Measurements from ENCODE around the gene CGB5.

DNA sequence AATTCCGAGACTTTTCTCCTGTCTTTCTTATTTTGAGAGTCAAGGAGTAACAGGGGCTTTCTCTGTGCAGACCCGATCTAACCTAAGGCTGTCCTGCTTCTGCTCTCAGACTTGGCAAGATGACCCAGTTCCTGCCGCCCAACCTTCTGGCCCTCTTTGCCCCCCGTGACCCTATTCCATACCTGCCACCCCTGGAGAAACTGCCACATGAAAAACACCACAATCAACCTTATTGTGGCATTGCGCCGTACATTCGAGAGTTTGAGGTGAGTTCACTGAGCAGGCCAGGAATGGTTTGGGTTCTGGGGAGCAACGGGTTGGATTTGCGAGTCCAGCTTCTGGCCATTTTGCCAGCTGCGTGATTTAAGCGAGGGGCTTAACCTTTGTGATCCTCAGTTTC lies 42.6 kb downstream of the CGB5 start:
- TF ChIP-seq, protein P1, sequence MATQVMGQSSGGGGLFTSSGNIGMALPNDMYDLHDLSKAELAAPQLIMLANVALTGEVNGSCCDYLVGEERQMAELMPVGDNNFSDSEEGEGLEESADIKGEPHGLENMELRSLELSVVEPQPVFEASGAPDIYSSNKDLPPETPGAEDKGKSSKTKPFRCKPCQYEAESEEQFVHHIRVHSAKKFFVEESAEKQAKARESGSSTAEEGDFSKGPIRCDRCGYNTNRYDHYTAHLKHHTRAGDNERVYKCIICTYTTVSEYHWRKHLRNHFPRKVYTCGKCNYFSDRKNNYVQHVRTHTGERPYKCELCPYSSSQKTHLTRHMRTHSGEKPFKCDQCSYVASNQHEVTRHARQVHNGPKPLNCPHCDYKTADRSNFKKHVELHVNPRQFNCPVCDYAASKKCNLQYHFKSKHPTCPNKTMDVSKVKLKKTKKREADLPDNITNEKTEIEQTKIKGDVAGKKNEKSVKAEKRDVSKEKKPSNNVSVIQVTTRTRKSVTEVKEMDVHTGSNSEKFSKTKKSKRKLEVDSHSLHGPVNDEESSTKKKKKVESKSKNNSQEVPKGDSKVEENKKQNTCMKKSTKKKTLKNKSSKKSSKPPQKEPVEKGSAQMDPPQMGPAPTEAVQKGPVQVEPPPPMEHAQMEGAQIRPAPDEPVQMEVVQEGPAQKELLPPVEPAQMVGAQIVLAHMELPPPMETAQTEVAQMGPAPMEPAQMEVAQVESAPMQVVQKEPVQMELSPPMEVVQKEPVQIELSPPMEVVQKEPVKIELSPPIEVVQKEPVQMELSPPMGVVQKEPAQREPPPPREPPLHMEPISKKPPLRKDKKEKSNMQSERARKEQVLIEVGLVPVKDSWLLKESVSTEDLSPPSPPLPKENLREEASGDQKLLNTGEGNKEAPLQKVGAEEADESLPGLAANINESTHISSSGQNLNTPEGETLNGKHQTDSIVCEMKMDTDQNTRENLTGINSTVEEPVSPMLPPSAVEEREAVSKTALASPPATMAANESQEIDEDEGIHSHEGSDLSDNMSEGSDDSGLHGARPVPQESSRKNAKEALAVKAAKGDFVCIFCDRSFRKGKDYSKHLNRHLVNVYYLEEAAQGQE (IDR thresholded peaks at IDR 0.05; ENCODE audit: insufficient read depth in 1 of 2, low read depth in 2 of 2, low read length in 1 of 2) = no peak
- TF ChIP-seq POLR2AphosphoS5 (IDR thresholded peaks at IDR 0.05; ENCODE audit: low read depth, low read length) = no peak
- TF ChIP-seq, protein P2, sequence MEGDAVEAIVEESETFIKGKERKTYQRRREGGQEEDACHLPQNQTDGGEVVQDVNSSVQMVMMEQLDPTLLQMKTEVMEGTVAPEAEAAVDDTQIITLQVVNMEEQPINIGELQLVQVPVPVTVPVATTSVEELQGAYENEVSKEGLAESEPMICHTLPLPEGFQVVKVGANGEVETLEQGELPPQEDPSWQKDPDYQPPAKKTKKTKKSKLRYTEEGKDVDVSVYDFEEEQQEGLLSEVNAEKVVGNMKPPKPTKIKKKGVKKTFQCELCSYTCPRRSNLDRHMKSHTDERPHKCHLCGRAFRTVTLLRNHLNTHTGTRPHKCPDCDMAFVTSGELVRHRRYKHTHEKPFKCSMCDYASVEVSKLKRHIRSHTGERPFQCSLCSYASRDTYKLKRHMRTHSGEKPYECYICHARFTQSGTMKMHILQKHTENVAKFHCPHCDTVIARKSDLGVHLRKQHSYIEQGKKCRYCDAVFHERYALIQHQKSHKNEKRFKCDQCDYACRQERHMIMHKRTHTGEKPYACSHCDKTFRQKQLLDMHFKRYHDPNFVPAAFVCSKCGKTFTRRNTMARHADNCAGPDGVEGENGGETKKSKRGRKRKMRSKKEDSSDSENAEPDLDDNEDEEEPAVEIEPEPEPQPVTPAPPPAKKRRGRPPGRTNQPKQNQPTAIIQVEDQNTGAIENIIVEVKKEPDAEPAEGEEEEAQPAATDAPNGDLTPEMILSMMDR (IDR thresholded peaks at IDR 0.05) = no peak

All from Panc1 (cell line).